Suprapubic skin (tissue), 4 donors: ENCODE measurements around the gene TMEM270.
A peak's percentile ranks its signal among the peaks of the same experiment; 100 is the strongest.

Experiments used
- EP300 ChIP-seq: sonication (generic); formaldehyde crosslinking; IDR thresholded peaks from one replicate; pipeline ENCODE4 v1.6.1; 2017; ENCODE audit warnings: antibody characterized with exemption
- POLR2A ChIP-seq, 2 donors: fragments of 450-650 bp; IDR thresholded peaks; one replicate each; pipeline ENCODE4 v1.6.1; 2017; ENCODE audit warnings: antibody characterized with exemption in 2 of 2, mild to moderate bottlenecking in 2 of 2, moderate library complexity in 2 of 2
- POLR2AphosphoS5 ChIP-seq, 3 donors: sonication (generic); formaldehyde crosslinking; IDR thresholded peaks; one replicate each; pipeline ENCODE4 v1.6.1; 2017; ENCODE audit warnings: antibody characterized with exemption in 3 of 3
- TF ChIP-seq, protein P1 (sequence below), 2 donors: fragments of 200-600 bp in 1 of 2; fragments of 450-650 bp in 1 of 2; sonication (generic) in 1 of 2; IDR thresholded peaks; one replicate each; pipeline ENCODE4 v1.5.1; 2016 to 2019; ENCODE audit warnings: antibody characterized with exemption in 2 of 2, mild to moderate bottlenecking in 1 of 2, moderate library complexity in 1 of 2

DNA sequence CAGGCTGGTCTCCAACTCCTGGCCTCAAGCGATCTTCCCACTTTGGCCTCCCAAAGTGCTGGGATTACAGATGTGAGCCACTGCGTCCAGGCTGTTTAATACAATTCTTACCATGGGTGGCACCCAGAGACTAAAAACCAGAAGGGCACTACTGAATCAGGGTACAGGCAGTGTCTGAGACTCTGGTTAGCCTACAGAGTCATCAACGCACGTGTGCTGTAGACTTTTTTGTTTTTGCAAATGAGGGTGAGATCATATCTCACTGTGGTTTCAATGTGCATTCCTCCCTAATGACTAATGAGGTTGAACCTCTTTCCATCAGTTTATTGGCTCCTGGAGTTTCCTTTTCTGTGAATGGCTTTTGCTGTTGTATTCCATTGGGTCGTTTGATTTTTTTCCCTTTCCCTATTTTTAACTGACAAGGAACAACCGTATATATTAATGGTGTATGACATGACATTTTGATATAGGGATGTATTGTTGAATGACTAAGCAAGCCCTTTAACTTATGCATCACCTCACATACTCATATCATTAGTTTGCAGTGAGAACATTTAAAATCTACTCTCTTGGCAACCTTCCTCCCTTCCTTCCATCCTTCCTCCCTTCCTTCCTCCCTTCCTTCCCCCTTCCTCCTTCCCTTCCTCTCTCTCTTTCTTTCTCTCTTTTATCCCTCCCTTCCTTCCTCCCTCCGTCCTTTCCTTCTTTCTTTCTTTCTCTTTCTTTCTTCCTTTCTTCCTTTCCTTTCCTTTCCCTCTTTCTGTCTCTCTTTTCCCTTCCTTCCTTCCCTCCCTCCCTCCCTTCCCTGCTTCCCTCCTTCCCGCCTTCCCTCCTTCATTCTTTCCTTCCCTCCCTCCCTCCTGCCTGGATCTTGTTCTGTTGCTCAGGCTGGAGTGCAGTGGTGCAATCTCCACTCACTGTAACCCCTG, 9.3 kb upstream of the TMEM270 start:
- TF ChIP-seq, protein P1, sequence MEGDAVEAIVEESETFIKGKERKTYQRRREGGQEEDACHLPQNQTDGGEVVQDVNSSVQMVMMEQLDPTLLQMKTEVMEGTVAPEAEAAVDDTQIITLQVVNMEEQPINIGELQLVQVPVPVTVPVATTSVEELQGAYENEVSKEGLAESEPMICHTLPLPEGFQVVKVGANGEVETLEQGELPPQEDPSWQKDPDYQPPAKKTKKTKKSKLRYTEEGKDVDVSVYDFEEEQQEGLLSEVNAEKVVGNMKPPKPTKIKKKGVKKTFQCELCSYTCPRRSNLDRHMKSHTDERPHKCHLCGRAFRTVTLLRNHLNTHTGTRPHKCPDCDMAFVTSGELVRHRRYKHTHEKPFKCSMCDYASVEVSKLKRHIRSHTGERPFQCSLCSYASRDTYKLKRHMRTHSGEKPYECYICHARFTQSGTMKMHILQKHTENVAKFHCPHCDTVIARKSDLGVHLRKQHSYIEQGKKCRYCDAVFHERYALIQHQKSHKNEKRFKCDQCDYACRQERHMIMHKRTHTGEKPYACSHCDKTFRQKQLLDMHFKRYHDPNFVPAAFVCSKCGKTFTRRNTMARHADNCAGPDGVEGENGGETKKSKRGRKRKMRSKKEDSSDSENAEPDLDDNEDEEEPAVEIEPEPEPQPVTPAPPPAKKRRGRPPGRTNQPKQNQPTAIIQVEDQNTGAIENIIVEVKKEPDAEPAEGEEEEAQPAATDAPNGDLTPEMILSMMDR (IDR thresholded peaks at IDR 0.05), result no peak
- no peak for TF ChIP-seq POLR2A (IDR thresholded peaks at IDR 0.05)
- no peak for TF ChIP-seq EP300
- TF ChIP-seq POLR2AphosphoS5 (IDR thresholded peaks at IDR 0.05), result peak in 1 of 3 donors; percentile 74
